ENCODE measurements around the gene PCP2. TPM values are rescaled to one million over a fixed set of nuclear protein-coding genes. Genes with fewer than 3 reads are reported as not detected.

The PCP2 gene
- total RNA-seq, 1 experiment from 2014 or later: not detected

DNA sequence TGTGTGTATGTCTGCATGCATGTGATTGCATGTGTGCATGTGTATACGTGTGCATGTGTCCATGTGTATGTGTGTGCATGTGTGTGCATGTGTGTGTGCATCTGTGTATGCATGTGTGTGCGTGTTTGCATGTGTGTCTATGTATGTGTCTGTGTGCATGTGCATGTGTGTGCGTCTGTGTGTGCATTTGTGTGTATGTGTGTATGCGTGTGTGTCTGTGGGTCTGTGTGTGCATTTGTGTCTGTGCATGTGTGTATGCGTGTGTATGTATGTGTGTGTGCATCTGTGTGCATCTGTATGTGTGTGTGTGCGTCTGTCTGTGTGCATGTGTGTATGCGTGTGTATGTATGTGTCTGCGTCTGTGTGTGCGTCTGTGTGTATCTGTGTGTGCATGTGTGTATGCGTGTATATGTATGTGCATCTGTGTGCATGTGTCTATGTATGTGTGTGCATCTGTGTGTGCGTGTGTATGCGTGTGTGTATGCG, 6.4 kb upstream of the PCP2 start:
- DNase-seq (ENCODE audit: low read depth): no peak

DNA sequence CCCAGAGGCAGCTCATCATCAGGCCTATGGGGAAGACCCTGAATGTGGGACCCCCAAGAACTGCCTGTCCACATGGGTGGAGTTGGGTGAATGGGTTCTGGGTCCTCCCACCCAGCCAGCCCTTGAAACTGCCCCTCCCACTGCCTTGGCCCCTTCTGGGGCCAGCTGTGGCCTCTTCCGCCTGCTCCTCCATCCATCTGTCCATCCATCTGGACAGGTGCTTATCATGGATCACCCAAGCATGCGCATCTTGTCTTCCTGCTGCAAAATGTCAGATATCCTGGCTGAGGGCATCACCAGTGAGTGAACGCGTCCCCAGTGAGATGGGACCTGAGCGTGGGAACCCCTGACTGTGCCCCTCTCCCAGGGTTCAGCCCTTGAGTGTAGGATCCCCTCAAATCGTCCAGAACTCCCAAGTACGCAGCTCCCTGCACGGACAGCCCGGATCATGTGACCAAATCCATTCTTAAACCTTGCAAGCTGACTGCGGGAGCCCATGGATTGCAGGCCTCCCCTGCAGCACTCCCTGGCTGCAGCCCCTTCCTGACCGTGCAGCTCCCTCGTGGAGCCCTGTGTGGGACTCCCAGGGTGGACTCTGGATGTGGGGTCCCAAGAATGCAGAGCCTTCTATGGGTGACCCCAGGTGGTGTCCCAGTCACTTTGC, 5.4 kb upstream of the PCP2 start:
- DNase-seq (ENCODE audit: low read depth): no peak

DNA sequence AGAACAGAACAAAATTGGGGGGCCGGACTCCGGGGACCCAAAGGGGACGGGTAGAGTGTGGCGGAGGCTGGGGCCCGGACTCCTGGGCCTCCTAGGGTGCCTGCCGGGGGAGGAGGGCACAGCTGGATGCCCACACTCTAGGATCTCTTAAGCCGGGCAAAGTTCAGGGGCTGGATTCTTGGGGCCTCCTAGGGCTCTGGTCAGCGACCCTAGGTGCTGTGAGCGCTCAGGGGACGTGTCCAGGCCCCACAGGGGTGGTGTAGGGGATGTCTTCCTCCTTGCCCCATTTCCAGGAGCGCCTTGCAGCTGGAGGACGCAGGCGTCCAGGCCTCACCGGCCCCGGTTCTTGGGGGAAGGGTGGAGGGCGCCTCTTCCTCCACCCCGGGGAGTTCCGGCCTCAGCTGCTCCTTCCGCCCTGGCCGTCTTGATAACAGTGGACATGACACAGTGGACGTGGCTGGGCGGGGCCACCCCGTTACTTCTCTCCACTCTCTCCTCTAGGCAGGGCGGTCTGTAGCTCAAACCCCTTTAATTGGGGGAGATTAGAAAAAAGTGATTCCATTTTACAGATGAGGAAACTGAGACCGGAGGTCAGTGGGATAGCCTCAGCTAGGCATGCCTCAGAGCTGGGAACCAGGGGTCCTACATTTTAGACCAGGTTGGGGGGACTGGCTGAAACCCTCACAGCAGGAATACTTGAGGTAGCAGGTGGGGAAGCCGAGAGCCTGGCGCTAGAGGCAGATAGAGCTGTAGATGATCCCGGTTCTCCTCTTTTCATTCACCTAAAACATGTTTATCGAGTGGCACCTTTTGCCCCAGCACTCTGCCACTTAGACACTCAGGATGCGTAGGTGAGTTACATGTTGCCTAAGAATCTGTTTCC, 4.1 kb upstream of the PCP2 start:
- DNase-seq (ENCODE audit: low read depth): no peak

DNA sequence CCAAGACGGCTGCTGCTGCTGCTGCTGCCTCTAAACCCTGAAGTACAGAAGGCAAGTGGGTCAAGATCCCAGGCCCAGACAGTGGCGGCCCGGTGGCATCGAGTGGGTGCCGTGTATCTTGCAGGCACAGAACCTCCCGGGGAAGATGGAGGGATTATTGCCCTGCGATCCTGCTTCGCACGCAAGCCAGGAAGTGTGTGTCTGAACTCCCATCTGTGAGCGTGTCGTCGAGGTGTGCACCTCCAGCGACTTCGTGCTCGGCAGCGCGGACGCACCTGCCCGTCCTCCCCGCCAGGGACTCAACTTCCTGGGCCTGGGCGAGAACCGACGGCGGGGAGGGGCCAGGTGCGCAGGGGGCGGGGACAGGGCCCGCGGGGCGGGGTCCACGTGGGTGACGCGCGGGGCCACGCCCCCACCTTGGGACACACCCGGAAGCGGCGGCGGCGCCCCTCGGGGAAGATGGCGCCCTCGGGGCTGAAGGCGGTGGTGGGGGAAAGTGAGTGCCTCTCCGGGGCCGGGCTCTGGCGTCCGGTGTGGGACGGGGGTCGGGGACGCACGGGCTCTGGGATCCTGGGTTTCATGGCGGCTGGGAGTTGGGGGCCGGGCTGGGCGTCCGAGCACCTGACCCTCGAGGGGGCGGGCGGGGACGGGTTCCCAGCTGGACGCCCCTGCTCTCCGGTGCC, 3.3 kb upstream of the PCP2 start, which contains the start of gene STXBP2:
TSS of gene STXBP2 (plus strand) at position 420 of the 683 bp plus-strand sequence. CDS start at position 460, 40 bp downstream.
- no peak for DNase-seq (ENCODE audit: low read depth)

DNA sequence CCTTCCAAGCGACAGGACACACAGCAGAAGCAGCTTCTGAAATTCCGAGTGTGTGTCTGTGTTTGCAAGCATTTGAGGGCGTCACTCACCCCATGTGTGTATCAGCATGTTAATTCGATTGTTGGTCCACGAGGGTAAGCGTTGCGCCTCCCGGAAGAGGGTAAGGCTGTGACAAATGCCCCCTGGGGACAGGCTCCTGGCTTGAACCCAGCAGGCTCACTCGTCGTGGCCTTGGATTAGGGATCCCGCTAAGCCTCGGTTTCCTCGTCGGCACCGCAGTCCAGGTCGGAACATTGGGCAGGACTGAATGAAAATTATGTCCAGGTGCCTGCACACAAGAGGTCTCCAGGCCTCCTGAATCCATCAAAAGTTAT, 2.8 kb upstream of the PCP2 start:
- DNase-seq (ENCODE audit: low read depth): no peak

DNA sequence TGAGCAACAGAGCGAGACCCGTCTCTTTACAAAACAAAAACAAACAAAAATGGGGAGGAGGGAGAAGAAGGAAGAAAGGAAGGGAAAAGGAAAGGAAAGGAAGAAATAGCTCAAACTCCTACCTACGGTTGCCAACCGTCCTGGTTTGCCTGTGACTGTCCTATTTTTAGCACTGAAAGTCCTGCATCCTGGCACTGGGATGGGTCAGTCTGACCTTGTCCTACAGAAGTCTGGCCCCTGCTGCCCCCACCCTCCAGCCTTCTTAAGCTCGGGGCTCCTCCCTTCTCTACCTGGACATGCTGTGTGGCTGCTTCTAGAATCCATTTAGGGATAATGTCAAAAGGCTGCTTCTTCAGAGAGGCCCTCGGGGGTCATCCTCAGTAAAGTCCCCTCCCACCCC, 2.2 kb upstream of the PCP2 start:
- DNase-seq (ENCODE audit: low read depth): no peak

DNA sequence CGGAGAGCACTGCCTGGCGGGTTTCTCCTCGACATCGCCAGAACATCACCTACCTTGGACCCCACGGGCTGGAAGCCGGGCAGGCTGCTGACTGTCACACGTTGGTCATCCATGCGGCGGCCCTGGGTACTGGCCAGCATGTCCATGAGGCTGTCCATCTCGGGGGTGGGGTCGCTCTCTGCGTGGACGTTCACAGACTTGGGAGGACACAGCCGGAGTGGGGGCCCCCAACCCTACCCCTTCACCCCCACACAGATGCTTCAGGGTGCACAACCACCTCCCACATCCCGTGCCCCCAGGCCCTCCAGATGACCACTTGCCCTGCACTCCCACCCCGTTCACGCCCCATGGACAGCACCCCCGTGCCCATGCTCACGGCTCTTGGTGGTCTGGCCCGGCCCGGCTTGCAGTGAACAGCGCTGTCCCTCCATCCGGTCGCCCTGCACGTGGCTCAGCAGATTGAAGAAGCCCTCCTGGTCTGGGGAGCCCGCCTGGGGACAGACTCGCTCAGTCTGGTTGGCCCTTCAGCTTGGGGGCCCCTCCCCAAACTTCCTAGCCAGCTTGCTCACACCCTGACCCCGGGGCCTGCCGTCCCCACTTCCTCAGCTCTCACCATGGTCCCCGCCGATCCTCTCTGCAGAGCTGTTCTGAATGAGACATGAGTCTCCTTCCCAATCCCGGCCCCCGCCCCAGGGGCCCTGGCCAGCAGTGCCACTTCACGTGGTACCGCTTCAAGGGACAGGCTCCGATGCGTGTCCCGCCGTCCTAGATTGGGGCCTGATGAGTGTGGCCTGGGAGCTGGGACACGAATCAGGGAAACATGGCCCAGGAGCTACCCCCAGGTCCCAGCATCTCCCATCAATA, 947 bp downstream of the PCP2 start:
- DNase-seq (ENCODE audit: low read depth): no peak

DNA sequence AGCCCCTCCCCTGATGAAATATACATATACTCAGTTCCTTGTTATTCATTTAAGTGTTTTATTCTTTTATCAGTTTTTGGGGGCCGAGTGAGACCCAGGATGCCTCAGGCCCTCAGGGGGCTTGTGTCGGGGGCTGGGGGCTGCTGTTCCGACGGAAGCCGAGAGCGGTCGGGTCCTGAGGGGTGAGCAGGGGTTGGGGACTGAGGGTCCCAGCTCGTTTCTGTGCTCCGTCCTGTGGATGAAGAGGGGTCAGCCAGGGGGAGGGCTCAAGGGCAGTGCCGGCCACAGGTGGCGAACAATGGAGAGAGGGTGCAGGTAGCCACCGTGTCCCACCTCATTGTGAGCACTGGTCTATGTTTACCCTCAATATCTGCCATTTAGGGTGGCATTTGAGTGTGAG, 1.9 kb downstream of the PCP2 start:
- no peak for DNase-seq (ENCODE audit: low read depth)

DNA sequence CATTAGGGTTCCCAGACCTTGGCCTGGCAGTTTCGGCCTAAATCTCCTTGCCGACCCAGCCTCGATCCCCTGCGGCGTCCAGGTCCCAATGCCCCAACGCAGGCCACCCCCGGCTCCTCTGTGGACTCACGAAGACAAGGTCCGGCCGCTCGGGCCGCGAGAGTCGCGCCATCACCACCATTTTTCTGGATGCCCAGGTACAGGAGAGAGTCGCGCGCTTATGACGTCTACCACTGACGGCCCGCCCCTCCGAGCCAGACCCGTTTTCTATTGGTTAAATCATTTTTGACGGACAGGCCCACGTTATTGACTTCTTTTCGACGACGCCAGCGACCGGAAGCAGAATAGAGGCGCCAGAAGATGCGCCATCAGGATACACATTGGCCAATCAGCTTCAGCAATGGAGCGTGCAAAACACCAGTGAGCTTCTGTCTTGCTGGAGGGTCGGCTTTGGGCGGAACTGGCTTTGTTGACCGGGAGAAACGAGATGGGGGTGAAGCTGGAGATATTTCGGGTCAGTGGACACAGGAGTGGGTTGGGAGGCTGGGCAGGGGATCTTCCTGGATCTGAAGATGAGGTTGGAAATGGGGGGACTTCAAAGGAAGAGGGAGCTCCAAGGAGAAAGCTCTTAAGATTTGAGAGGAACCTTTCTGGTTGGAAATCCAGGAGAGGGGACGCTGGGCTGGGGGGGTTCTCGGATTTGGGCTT, 4.0 kb downstream of the PCP2 start, which contains the start of the genes PET100 and XAB2:
TSS of gene PET100 (plus strand) at position 447 of the 708 bp plus-strand sequence. CDS start at position 488, 41 bp downstream.
TSS of gene XAB2 (minus strand) at position 199 of the 708 bp plus-strand sequence. CDS start at position 181, 18 bp downstream.
- DNase-seq (ENCODE audit: low read depth): peak; percentile 98

DNA sequence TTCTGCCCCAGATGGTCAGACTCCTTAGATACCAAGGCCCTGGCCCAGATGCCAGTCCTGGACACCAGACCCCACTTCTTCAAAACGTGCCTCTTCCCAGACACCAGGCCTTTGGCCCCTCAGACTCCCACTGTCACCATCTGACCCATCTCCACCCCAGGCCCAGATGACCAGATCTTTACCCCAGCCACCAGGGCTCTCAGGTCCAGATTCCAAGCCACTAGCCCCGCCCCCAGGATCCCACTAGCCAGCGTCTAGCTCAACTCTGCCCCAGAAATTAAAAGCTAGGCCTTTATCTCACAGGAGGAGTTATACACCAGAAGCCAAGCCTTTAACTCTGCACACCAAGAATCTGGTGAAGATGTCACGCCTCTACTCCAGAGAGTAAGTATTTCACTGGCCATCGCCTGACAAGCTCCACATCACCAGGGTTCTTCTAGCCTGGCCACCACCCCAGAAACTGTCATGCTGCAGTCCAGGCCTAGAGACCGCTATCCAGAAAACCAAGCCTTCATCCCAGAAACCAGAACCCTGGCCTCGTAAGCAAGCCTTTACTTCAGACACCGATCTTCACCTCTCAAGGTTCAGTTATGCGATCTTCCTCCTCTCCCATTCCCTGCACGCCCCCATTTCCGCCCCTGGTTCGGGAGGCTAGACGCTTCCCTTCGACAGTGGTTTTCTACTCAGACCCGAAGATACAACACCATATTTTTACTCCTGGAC, 4.8 kb downstream of the PCP2 start:
- no peak for DNase-seq (ENCODE audit: low read depth)

DNA sequence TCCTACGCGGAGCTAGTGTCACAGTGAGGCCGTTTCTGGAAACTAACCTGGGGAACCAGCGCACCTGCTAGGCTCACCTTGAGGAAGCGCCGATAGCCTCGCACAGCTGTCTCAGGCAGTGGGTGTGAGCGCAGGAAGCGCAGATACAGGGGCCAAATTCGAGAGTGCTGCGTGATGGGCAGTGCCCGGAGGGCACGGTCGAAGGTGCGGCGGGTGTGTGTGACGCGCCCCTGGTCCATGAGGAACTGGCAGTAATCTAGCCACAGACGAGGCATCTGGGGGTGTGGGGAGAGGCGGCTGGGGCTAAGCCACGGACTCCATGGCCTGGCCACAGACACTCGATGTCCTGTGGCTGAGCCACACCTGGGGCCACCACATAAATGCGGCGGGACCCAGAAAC, 6.4 kb downstream of the PCP2 start:
- no peak for DNase-seq (ENCODE audit: low read depth)

DNA sequence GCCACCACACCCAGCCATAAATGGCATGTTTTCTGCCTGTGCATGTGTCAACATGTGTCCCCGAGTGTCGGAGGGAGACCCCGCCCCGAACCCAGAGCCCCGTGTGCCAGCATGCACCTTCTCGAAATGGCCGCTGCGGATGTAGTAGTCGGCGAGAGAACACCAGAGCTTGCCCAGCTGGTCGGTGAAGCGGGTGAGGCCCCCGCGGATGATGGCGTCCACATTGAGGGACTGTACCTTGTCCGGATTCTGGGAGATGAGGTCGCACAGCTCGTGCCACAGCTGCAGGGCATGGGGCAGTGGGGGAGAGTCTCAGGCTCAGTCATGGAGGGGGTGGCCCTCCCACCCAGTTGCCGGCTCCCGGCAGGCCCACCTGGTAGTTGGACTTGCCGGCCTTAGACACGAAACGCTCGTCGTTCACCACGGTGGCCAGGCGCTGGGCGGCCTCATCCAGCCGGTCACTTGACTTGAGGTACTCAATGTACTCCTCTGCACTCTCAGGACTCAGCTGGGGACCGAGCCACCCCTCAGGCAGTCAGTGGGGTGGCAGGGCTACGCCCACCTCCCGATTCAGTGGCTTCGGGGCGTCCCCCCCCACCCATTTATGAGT, 7.7 kb downstream of the PCP2 start:
- no peak for DNase-seq (ENCODE audit: low read depth)

DNA sequence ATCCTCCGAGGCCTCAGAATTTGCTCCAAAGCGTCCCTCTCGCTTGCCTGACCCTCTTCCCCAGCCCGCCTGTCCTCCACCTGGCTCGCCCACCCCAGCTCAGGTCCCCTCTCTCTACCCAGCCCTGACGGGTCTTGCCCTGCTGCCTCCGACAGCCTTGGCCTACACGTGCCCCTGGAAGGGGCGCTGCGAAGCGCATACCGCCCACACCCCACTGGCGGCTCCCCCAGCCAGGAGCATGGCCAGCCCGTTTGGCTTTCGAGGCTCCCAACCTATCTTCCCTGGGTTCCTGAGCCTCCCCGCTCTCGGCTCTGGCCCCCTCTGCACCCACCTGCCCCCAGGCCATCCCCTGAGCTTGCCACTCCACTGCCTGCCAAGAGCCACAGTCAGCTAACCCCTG, 8.7 kb downstream of the PCP2 start:
- no peak for DNase-seq (ENCODE audit: low read depth)

DNA sequence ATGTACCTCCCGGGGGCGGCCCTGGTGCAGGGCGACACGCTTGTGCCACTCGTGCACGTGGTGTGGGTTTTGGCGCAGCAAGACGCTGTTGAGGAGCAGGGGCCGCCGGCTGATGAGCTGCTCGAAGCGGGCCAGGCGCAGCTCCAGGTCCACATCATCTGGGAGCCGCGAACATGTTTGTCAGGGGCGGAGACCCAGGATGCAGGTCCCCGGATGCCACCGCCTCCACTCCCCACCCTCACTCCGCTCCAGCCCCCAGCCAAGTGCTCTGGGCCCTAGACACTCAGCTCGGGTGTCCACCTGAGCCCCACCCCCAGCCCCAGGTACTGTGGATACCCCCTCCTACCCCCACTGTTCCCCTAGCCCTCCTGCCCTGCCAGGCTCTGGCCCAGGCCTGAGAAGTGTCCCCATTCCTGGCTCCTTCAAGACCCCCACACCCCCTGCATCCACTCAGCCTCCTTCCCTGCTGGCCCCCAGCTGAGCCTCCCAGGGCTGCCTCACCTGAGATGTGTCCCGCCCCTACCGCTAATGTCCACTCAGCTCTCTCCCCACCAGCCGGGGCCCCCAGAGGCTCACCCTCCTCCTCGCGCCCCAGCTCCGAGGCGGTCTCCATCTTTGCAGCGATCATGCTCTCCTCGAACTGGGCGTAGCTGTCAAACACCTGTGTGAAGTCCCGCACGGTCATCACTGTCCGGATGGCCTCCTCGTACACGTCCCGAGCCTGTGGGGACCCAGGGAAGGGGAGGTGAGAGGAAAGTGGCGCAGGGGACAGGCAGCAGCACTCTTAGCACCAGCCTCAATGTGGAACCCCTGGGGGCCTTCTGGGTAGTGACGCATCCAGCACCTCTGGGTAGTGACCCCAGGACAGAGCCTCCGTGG, 9.6 kb downstream of the PCP2 start:
- DNase-seq (ENCODE audit: low read depth): no peak

DNA sequence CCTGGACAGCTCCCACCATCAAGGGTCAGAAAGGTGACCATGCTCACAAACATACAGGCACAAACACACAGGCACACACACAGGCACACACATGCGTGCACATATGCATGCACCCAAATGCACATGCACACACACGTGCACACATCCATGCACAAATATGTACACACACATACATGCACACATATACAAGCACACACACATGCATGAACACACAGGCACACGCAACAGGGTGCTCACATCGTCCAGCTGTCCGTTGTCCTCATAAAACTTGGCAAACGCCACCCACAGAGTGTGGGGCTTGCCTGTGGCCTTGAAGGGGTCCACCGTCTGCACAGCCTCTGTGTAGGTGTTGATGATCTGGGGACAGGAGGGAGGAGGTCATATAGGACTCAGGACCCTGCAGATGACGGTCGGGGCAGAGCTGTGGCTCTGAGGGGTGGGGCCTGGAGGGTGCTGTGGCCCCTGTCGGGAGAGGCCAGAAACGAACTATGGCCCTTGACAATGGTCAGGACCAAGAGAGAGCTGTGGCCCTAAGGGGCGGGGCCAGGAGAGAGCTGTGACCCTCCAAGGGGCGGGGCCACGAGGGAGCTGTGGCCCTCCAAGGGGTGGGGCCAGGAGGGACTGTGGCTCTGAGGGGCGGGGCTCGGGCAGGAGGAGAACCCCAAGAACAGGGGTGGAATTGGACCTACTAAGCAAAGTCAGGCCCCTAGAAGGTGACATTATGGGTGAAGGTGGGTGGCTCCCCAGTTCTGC, 10.4 kb downstream of the PCP2 start:
- no peak for DNase-seq (ENCODE audit: low read depth)

DNA sequence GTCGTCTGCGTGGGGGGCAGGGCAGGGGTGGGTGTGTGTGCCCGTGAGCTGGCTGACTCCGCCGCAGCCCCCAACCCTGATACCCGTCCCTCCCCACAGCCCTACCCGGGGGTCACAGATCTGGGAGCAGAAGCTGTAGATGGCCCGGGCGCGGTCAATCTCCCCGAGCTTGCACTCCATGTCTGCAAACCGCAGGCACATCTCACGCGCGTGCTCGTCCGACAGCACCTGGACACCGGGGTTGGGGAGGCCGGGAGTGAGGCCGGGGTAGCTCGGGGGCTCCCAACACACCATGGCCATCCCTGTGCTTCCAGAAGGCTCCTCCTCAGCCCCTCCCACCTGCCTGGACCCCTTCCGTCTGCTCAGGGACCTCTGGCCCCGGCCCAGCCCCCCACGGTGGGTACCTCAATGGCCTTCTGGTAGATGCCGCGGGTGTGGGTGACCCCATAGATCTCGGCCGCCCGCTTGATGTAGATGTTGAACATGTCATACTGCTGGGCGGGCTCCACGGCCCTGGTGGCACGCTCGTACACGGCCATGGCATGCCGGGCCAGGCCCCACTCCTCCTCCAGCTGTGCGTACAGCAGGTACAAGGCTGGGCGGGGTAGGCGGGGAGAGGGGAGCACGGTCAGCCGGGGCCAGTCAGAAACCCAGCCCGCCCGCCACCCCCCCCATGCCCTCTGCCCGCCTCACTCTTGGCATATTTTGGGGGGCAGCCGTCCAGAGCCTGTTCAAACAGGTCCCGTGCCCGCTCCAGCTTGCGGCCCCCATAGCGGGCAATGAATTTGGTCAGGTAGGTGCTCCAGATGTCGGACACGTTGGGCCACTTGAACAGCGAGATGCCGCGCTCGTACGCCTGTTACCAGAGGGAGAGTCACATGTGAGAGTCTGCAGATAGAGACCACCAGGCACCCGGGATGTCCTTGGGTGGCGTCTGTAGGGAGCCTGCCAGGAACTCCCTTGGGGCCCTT, 12.8 kb downstream of the PCP2 start:
- no peak for DNase-seq (ENCODE audit: low read depth)

All from LHCN-M2 (cell line).